ENCODE data around the gene TAOK1.

Gene TAOK1

GRCh38 chr17:29577001-29577370, 186.8 kb downstream of the TAOK1 start:
- H3K27ac ChIP-seq = peak overlapping the region; percentile 99
- no peak for DNase-seq (ENCODE audit: low spot score)
- POLR2A ChIA-PET (ENCODE audit: low non-redundant PET) = no interaction called here
- CTCF ChIA-PET = interaction anchor here (0.9 to 2.0 kb wide), 3 partner anchors 14 to 23 kb away, joined by 3 to 8 read pairs (median 5); no protein-coding TSS in a partner anchor
- no peak for TF ChIP-seq CTCF (conservative IDR thresholded peaks at IDR 0.05; ENCODE audit: low read depth)

DNA sequence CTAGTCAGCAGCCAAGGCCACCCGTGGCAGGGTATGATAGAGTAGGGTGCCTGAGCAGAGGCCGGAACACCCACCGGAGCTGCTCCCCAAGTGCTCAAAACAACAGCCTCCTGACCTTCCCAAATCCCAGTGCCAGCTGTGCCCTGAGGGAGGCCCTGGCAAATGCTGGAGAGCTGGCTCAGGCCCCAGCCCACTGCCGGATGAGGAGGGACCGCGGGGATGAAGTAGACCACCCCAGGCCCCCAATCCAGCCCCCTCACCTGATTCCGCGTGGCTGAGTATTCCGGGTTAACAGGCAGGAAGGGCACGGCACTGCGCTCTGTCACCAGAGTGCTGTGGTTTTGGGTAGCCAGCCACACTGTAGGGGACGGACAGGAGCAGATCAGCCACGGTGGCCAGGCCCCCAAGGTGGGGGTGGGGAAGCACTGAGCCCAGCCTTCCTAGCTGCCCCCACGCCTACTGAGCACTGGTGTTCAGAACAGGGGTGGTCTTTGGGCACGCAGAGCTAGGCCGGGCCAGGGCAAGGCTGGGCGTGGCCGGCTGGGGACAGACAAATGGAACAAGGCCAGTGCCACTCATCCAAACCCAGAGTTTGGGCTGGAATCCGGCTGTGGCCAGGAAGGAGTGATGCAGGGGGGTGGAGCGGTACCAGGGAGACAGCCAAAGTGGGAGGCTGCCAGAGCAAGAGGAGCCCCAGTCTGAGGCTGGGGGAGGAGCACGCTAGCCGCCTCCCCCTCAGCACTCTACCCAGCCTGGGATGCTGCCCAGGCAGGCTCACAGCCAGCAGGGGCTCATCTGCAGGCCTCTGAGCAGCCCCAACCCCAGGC, 187.4 kb downstream of the TAOK1 start:
- DNase-seq (ENCODE audit: low spot score) = no peak
- no peak for TF ChIP-seq CTCF (conservative IDR thresholded peaks at IDR 0.05; ENCODE audit: low read depth)
- POLR2A ChIA-PET (ENCODE audit: low non-redundant PET) = no interaction called here

GRCh38 chr17:29578626-29579485, 188.7 kb downstream of the TAOK1 start:
- CTCF ChIA-PET = interaction anchor here (1.0 to 5.2 kb wide), 3 partner anchors 13 to 39 kb away, joined by 3 to 71 read pairs (median 7); partner anchors contain the start of gene ANKRD13B
- no peak for TF ChIP-seq CTCF (conservative IDR thresholded peaks at IDR 0.05; ENCODE audit: low read depth)
- POLR2A ChIA-PET (ENCODE audit: low non-redundant PET) = no interaction called here
- peak overlapping the region; percentile 99 for H3K27ac ChIP-seq
- DNase-seq (ENCODE audit: low spot score) = no peak

More for the DNA sequence above, 187.4 kb downstream of the TAOK1 start:
- CTCF ChIA-PET = interaction anchor here (1.1 to 2.0 kb wide), 2 partner anchors 14 to 23 kb away, joined by 3 to 8 read pairs; no protein-coding TSS in a partner anchor
- H3K27ac ChIP-seq = peak overlapping the region; percentile 99

DNA sequence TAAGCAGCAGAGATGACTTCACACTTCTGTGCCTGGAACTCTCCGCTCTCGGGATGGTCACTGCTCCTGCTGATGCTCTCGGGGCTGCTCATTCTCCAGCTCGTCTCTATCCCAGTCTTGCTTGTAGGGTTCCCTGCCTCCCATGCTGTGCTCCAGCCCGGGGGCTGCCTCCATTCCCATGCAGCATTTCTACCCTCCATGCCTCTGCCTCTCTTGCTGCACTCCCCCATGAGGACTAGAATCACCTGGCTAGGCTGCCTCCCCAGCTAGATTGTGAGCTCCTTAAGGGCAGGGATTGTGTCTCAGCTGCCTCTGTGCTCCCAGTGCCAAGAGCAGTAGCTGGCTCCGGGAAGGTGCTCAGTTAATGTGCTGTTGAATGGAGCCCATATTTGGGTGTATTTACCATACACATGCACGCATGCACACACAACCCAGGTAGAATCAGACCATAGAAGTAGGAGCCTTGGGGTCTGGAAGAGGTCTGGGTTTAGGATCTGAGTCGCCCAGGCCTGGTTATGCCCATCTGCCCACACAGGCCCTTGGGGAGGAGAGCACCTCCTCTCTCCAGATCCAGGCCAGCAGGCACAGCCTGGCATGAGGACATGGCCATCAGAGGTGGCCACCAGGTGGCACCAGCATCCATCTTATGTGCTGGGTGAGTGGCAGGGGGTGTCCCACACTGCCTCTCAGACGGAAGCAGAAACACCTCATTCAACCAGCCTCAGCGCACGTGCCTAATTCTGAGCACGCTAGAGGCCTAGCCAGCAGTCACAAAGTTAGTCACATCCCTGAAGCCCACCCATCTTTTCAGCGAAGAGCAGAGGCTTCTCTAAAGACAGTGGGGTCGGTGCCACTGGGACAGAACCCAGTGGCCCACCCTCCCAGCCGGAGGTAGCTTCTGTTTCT, 190.0 kb downstream of the TAOK1 start:
- POLR2A ChIA-PET (ENCODE audit: low non-redundant PET) = interaction anchor here (0.7 kb wide), 1 partner anchor 11 kb away, joined by 3 read pairs; no protein-coding TSS in a partner anchor
- peak overlapping the region; percentile 99 for H3K27ac ChIP-seq
- TF ChIP-seq CTCF (conservative IDR thresholded peaks at IDR 0.05; ENCODE audit: low read depth) = peak; percentile 89
- CTCF ChIA-PET = interaction anchor here (0.6 to 5.2 kb wide), 12 partner anchors 9 to 245 kb away, joined by 3 to 71 read pairs (median 6); partner anchors contain the start of genes ANKRD13B and TP53I13
- peak; percentile 85 for DNase-seq (ENCODE audit: low spot score)

- peak; percentile 86 for DNase-seq (ENCODE audit: low spot score)
- POLR2A ChIA-PET (ENCODE audit: low non-redundant PET) = interaction anchor here (0.6 kb wide), 2 partner anchors 13 to 191 kb away, joined by 3 to 6 read pairs; partner anchors contain the start of gene TAOK1
- CTCF ChIA-PET = interaction anchor here (0.6 to 5.2 kb wide), 9 partner anchors 10 to 436 kb away, joined by 3 to 71 read pairs (median 6); partner anchors contain the start of gene ANKRD13B
- no peak for TF ChIP-seq CTCF (conservative IDR thresholded peaks at IDR 0.05; ENCODE audit: low read depth)
- H3K27ac ChIP-seq = peak overlapping the region; percentile 99
Measured at GRCh38 chr17:29581583-29582253, 191.6 kb downstream of the TAOK1 start.

All from RWPE1 (cell line).